Ureter (tissue), 1 donor: Measurements from ENCODE around the gene TMEM63C. TPM values are rescaled to one million over a fixed set of nuclear protein-coding genes. Genes with fewer than 3 reads are reported as not detected.

Source experiments
- DNase-seq: peaks from one replicate; pipeline ENCODE4 v3.0.0-alpha.2; 2020; ENCODE audit warnings: low spot score
- total RNA-seq: library from RNA; stranded (reverse); gene quantifications from one replicate; pipeline ENCODE4 v1.2.4, GENCODE V29; 2023
- donor health status: DM: yes; HTN: yes; CAD: no.

The TMEM63C gene
- total RNA-seq: 0.55 TPM

DNA sequence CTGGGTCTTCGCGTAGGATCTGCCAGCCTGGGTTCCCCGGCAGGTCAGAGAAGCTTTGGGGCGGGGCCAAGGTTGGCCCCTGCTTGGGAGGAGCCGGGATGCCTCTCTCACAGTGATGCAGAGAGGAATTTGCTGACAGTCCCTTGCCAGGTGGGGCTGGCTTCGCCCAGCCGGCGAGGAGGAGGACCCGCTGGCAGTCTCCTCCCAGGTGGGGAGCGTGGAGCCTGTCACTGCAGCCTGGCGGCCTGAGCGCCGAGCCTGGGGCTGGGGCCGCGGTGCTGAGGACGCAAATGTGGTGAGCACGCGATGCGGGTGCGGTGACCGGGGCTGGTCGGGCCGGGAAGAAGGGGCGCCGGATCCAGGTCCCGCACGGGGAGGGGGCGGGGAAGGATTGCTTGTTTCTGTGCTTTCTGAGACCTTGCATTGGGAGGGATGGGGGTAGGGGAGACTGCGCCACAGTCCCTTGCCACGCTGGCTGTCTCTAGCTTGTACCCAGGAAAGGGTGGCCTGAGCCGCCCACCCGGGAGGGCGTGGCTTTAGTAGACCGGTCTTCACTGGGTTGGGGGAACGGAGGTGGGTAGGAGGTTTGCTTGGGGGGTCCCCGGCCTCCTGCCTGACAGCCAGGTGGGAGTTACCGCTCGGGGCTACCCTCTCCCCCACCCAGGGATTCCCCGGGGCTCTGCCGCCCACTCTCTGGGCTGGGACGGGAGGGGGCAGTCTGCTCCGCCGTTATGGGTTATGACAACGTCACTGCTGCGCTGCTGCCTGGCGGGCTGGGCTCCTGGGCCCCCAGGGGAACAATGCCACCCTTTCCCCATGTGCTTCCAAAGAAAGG is at the start of gene TMEM63C:
TMEM63C (plus strand) TSS at position 196 of the 835 bp plus-strand sequence. CDS start 37,016 bp downstream, outside the sequence.
- DNase-seq: no peak

DNA sequence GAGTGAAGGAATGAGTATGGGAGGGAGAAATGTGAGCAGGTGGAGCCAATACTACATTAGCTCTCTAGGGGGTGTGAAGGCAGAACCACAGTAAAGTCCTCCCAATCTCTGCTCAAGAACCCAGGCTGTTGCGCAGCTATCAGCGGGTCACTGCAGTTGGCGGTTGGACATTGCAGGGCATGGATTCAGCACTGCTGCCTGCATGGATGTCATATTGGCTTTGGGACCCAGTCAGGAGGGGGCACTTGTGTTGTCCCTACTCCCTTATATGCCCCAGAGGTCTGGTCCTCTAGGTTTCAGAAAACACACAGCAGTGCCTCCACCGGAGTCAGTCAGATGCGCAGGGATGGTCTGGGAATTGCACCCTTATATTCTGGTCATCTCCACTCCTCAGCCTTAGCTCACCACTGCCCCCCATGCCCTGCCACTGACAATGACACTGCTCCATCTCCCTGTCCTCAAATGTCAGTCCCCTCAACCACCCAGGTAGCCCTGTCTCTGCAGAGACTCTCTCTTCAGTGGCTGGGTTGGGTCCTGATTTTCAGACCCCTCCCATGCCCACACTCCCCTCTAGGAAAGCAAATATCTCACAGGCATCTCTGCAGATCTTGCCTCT is 49.6 kb upstream of the TMEM63C start:
- no peak for DNase-seq

DNA sequence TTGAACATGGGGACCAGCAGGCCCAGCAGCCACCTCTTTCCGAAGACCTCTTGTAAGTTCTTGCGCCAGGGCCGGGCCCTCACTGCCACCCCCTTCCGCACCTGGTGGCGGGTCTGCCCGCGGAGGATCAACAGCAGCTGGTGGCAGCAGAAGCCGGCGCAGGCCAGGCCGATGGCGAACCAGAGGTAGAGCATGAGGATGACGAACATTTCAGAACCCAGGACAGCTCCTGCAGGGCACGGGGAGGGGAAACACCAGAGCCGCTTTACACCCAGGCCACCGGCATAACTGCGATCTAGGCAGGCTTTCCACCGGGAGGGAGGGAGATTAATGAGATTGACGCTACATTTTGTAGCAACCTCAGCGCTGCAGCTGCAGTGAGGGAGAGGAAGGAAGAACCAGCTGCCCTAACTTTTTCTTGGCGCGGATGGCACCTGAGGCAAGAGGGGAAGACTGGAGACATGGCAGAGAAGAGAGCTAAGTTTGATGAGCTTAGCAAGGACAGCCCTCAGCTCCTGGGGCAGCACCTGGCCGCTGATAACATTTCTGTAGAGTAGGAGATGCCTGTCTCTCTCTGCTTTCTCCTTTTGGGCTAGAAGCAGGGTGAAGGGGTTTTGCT is 47.8 kb upstream of the TMEM63C start:
- DNase-seq: no peak

GRCh38 chr14:77139022-77139421 is 42.6 kb upstream of the TMEM63C start:
- no peak for DNase-seq

DNA sequence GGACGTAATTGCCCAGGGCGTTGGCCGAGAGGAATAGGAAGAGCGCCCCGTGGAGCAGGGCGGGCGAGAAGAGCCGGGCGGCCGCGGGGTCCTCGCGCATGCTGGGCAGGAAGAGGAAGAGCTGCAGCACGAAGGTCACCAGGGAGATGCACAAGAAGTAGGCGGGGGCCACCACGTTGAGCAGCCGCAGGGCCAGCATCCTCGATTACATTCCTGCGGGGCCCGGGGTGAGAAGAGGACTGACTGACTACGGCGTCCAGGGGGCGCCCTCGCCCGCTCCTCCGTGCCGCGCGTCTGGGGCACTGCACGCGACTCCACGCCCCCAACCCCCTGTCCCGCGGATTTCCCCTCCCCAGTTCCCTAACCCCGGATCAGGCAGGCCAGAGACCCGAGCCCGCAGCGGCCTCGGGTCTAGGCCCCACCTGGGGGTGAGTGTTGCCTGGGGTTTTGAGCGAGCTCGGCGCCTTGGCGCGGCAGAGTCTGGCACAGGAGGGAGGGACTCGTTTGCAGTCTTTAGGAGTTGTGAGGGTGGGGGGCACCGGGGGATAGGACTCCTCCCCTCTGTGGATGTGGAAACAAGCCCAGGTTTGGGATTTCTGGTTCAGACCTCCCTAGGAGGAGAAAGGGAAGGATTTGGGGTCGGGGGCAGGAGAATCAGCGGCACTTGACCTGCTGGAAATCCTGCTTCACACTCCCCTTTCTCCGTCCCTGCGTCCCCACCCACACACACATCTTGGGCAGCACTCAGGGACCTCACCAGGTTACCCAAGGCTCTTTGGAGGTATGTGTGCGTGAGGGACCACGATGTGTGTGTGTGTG is 41.8 kb upstream of the TMEM63C start:
- DNase-seq: no peak

DNA sequence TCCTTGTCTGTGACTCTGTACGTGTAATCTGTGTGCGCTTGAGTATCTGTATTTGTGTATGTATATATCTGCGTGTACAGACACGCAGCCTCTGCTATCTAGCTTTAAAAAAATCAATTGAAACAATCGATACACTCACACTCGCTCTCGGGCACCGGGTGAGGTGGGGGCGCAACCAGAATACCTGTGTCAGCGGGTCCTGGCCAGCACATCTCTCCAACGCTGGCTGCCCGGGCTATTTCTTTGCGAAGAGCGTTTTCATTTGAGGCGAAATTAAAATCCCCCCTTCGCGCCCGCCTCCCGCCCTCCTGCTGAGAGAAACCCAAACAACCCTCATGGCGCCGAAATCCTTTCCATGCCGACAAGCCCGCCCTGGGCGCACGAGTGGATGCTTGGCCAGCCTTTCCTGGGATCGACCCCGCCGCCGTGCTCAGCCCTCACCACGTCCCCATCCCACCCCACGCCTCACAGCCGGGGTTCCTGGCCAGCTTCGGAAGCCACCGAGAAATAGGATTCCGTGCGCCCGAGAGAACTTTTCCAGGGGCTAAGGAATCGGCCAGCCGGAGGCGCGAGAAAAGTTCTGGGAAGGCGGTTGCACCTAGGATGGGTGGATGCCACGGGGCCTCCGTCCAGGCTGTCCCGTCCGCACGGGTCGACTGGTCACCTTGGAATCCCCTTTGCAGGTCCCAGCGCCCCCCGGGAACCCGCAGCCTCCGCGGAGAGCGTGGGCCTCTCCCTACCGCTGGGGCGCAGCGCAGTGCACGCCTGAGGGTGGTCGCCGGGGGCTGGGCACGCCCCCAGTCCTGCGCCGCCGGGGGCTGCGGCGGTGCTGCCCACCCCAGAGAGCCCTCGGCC is 41.0 kb upstream of the TMEM63C start:
- DNase-seq: no peak

GRCh38 chr14:77141214-77142004 is 40.2 kb upstream of the TMEM63C start, which contains the start of gene ZDHHC22:
ZDHHC22 (minus strand) TSS chr14:77141791; CDS start chr14:77139738, 2,053 bp downstream.
- DNase-seq: no peak

GRCh38 chr14:77142005-77142800 is 39.4 kb upstream of the TMEM63C start:
- DNase-seq: no peak

DNA sequence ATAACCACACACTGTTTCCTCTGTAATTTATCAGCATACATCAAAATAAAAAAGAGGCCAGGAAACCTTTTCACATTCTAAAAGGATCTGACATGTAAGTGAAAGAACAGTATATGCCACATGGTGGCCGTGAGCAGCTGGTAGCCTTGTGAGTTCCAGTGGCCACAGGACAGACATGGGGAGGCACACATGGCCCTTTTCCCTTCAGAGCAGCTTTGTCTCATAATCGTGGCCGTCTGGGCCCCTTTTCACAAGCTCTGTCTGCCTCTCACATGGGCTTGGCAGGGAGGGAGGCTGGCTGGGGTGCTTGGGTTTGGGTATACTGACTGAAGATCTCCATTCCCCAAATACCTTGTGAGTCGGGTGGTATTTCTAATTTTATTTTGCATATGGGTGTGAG is 38.5 kb upstream of the TMEM63C start:
- no peak for DNase-seq

- DNase-seq: no peak
Observed at GRCh38 chr14:77144412-77145115, 37.0 kb upstream of the TMEM63C start.

- no peak for DNase-seq
Observed at GRCh38 chr14:77145975-77146740, 35.4 kb upstream of the TMEM63C start.

- DNase-seq: no peak
Observed at GRCh38 chr14:77148510-77149231, 32.9 kb upstream of the TMEM63C start.

- DNase-seq: no peak
Observed at GRCh38 chr14:77151245-77151644, 30.4 kb upstream of the TMEM63C start.

DNA sequence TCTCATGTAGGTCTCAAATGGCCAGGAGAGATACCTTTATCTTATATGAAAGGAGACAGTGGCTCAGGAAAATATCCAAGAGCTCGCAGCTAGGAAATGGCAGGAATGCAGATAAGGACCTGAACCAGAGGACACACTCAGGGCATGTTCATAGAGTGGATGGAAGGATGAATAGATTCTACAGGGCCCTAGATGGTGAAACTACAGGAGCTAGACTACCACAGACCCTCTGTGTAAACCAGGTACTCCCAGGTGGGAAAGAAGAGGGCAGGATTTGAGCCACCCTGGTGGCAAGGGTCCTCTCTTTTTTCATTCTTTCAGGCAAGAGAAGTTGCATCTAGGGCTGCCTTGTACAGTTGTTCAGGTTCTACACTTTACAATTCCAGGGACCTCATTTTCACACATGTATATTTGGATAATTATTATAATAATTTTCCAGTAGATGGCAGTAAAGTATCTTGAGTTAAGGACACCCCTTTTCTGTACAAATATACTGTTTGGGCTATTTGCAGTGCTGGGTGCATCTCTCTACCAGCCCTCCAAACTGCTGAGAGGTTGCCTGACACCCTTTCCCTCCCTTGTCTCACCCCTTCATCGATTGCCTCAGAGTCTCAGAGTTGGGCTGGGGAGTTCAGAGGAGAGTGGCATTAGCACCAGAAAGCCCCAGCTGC is 29.5 kb upstream of the TMEM63C start:
- DNase-seq: no peak

- no peak for DNase-seq
Observed at GRCh38 chr14:77153802-77154201, 27.8 kb upstream of the TMEM63C start.

- no peak for DNase-seq
Observed at GRCh38 chr14:77154421-77154820, 27.2 kb upstream of the TMEM63C start.

DNA sequence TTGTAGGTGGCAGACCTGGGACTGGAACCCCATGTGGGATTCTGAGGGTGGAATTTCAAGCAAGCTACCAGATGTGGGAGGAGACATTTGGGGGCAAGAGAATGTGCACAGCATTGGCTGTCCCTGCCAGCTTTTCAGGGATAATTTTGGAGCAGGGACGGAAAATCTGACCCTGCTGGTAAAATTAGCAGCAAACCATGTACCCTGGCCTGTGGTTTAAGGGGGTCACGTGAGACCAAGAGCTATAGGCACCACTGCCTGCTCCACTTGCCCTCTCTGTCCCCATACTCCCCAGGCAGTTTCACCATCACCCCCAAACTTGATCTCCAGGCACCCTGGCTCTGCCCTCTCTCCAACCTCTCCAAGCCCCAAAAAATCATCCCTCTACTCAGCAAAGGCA is 26.5 kb upstream of the TMEM63C start:
- DNase-seq: no peak
